Measurements from ENCODE around the gene DNAAF1.

The DNAAF1 gene

GRCh38 chr16:84124257-84125073, 20.6 kb upstream of the DNAAF1 start:
- no peak for DNase-seq (ENCODE audit: low read depth, low spot score)

GRCh38 chr16:84131117-84131516, 14.0 kb upstream of the DNAAF1 start:
- DNase-seq (ENCODE audit: low read depth, low spot score) = no peak

GRCh38 chr16:84132527-84133285, 12.4 kb upstream of the DNAAF1 start:
- DNase-seq (ENCODE audit: low read depth, low spot score) = no peak

GRCh38 chr16:84136331-84137125, 8.6 kb upstream of the DNAAF1 start:
- no peak for DNase-seq (ENCODE audit: low read depth, low spot score)

- no peak for DNase-seq (ENCODE audit: low read depth, low spot score)
These were observed 7.8 kb upstream of the DNAAF1 start for GRCh38 chr16:84137287-84137686.

- DNase-seq (ENCODE audit: low read depth, low spot score) = no peak
These were observed 7.2 kb upstream of the DNAAF1 start for GRCh38 chr16:84137769-84138357.

- no peak for DNase-seq (ENCODE audit: low read depth, low spot score)
These were observed 6.6 kb upstream of the DNAAF1 start for GRCh38 chr16:84138500-84138823.

- DNase-seq (ENCODE audit: low read depth, low spot score) = no peak
These were observed 6.1 kb upstream of the DNAAF1 start for GRCh38 chr16:84138824-84139627.

GRCh38 chr16:84139628-84140258, 5.4 kb upstream of the DNAAF1 start:
- no peak for DNase-seq (ENCODE audit: low read depth, low spot score)

GRCh38 chr16:84141143-84141670, 3.9 kb upstream of the DNAAF1 start:
- no peak for DNase-seq (ENCODE audit: low read depth, low spot score)

GRCh38 chr16:84143081-84143480, 2.0 kb upstream of the DNAAF1 start:
- DNase-seq (ENCODE audit: low read depth, low spot score) = no peak

- no peak for DNase-seq (ENCODE audit: low read depth, low spot score)
These were observed 1.3 kb upstream of the DNAAF1 start for GRCh38 chr16:84143784-84144199.

- DNase-seq (ENCODE audit: low read depth, low spot score) = no peak
These were observed 774 bp upstream of the DNAAF1 start for GRCh38 chr16:84144209-84144858.

- no peak for DNase-seq (ENCODE audit: low read depth, low spot score)
These were observed 5.8 kb downstream of the DNAAF1 start for GRCh38 chr16:84150926-84151325.

GRCh38 chr16:84153660-84154214, 8.6 kb downstream of the DNAAF1 start:
- DNase-seq (ENCODE audit: low read depth, low spot score) = no peak

- no peak for DNase-seq (ENCODE audit: low read depth, low spot score)
These were observed 10.1 kb downstream of the DNAAF1 start for GRCh38 chr16:84155226-84155625.

- no peak for DNase-seq (ENCODE audit: low read depth, low spot score)
These were observed 10.7 kb downstream of the DNAAF1 start for GRCh38 chr16:84155771-84156170.

- no peak for DNase-seq (ENCODE audit: low read depth, low spot score)
These were observed 11.3 kb downstream of the DNAAF1 start for GRCh38 chr16:84156342-84156784.

GRCh38 chr16:84159007-84159406, 13.9 kb downstream of the DNAAF1 start:
- DNase-seq (ENCODE audit: low read depth, low spot score) = no peak
